Epithelial cell of esophagus (primary cell): ENCODE measurements around the gene SPIRE1.

Experiments
- DNase-seq: peaks from one replicate; pipeline ENCODE4 v3.0.0; 2010; ENCODE audit warnings: low read depth
- H3K4me3 ChIP-seq: 2 replicates; pipeline ENCODE4 v1.5.1; 2011; ENCODE audit warnings: mild to moderate bottlenecking, low read length, control low read depth
- CTCF ChIP-seq: IDR thresholded peaks from 2 replicates; pipeline ENCODE4 v1.5.1; 2011; ENCODE audit warnings: low read depth, mild to moderate bottlenecking, low read length, control low read depth, inconsistent platforms; ENCODE audit not compliant: insufficient read depth; ENCODE audit errors: missing control alignments

The SPIRE1 gene

GRCh38 chr18:12410081-12410481 lies 247.8 kb downstream of the SPIRE1 start:
- no peak overlapping the region for H3K4me3 ChIP-seq
- no peak for DNase-seq
- no peak for TF ChIP-seq CTCF

- TF ChIP-seq CTCF = no peak
- no peak overlapping the region for H3K4me3 ChIP-seq
- no peak for DNase-seq
Observed at GRCh38 chr18:12409469-12409868, 248.4 kb downstream of the SPIRE1 start.

GRCh38 chr18:12408247-12408869 lies 249.5 kb downstream of the SPIRE1 start:
- H3K4me3 ChIP-seq = peak overlapping the region; percentile 57
- DNase-seq = peak; percentile 24
- no peak for TF ChIP-seq CTCF

GRCh38 chr18:12406371-12407111 lies 251.4 kb downstream of the SPIRE1 start:
- DNase-seq = no peak
- no peak overlapping the region for H3K4me3 ChIP-seq
- no peak for TF ChIP-seq CTCF

GRCh38 chr18:12405066-12405465 lies 252.8 kb downstream of the SPIRE1 start:
- H3K4me3 ChIP-seq = no peak overlapping the region
- TF ChIP-seq CTCF = no peak

GRCh38 chr18:12403601-12404506 lies 254.1 kb downstream of the SPIRE1 start:
- peak; percentile 87 for DNase-seq
- H3K4me3 ChIP-seq = no peak overlapping the region
- TF ChIP-seq CTCF = no peak

More at GRCh38 chr18:12405066-12405465, 252.8 kb downstream of the SPIRE1 start:
- DNase-seq = peak; percentile 36
